GM23338 (cell line): ENCODE data around the gene ACY1. TPM values are rescaled to one million over a fixed set of nuclear protein-coding genes. Genes with fewer than 3 reads are reported as not detected.

Experiments
- ATAC-seq: fragments of 200-7000 bp; cut with Tn5 transposase; 3 replicates; pipeline ENCODE4 v1.9.1; 2020
- DNase-seq: peaks from one replicate; pipeline ENCODE4 v3.0.0-alpha.2; 2015; ENCODE audit warnings: low spot score
- H2AFZ ChIP-seq: fragments of 200-600 bp; sonication (generic); 2 replicates; pipeline ENCODE4 v1.8.0; 2016; ENCODE audit warnings: antibody characterized with exemption, mild to moderate bottlenecking, moderate library complexity
- H3F3A ChIP-seq: fragments of 200-600 bp; sonication (generic); replicated peaks from 2 replicates; pipeline ENCODE4 v1.8.0; 2017; ENCODE audit warnings: antibody characterized with exemption, mixed run types, low read depth
- H3K27ac ChIP-seq: fragments of 200-600 bp; sonication (generic); 2 replicates; pipeline ENCODE4 v1.6.1; 2016; ENCODE audit warnings: low read depth
- H3K27me3 ChIP-seq: fragments of 200-600 bp; sonication (generic); 2 replicates; pipeline ENCODE4 v1.8.0; 2016; ENCODE audit warnings: mild to moderate bottlenecking, mixed run types, moderate library complexity; ENCODE audit not compliant: insufficient read depth
- H3K36me3 ChIP-seq: fragments of 200-600 bp; sonication (generic); 2 replicates; pipeline ENCODE4 v1.8.0; 2016; ENCODE audit warnings: mild to moderate bottlenecking; ENCODE audit not compliant: insufficient read depth
- H3K4me1 ChIP-seq: fragments of 200-600 bp; sonication (generic); 2 replicates; pipeline ENCODE4 v1.8.0; 2016; ENCODE audit warnings: mild to moderate bottlenecking, moderate library complexity; ENCODE audit not compliant: insufficient read depth
- H3K4me2 ChIP-seq: fragments of 200-600 bp; sonication (generic); 2 replicates; pipeline ENCODE4 v1.7.1; 2017; ENCODE audit warnings: mixed run types
- H3K4me3 ChIP-seq: fragments of 200-600 bp; sonication (generic); 2 replicates; pipeline ENCODE4 v1.6.1; 2016; ENCODE audit warnings: mixed run types
- H3K79me2 ChIP-seq: fragments of 200-600 bp; sonication (generic); replicated peaks from 2 replicates; pipeline ENCODE4 v1.8.0; 2017; ENCODE audit warnings: mild to moderate bottlenecking; ENCODE audit not compliant: insufficient read depth
- H3K9me2 ChIP-seq: fragments of 200-600 bp; sonication (generic); 2 replicates; pipeline ENCODE4 v1.8.0; 2017; ENCODE audit not compliant: insufficient read depth
- H4K20me1 ChIP-seq: fragments of 200-600 bp; sonication (generic); replicated peaks from 2 replicates; pipeline ENCODE4 v1.8.0; 2017; ENCODE audit warnings: mild to moderate bottlenecking; ENCODE audit not compliant: insufficient read depth
- H3K27ac Mint-ChIP-seq: 2 replicates; pipeline ENCODE4 v1.8.0; 2020; ENCODE audit warnings: inconsistent platforms, mild to moderate bottlenecking, moderate library complexity, mixed read lengths
- H3K27me3 Mint-ChIP-seq: 3 replicates; pipeline ENCODE4 v1.8.0; 2022; ENCODE audit warnings: low read depth, mild to moderate bottlenecking, moderate library complexity, mixed read lengths, inconsistent platforms; ENCODE audit not compliant: insufficient read depth, poor library complexity
- H3K36me3 Mint-ChIP-seq: 3 replicates; pipeline ENCODE4 v1.8.0; 2021; ENCODE audit warnings: low read depth, mild to moderate bottlenecking, inconsistent platforms, moderate library complexity, mixed read lengths
- H3K4me1 Mint-ChIP-seq: 3 replicates; pipeline ENCODE4 v1.8.0; 2020; ENCODE audit warnings: mild to moderate bottlenecking, inconsistent platforms, mixed read lengths
- H3K4me3 Mint-ChIP-seq: 3 replicates; pipeline ENCODE4 v1.8.0; 2021; ENCODE audit warnings: moderate library complexity, mild to moderate bottlenecking, inconsistent platforms, mixed read lengths
- H3K9me3 Mint-ChIP-seq: 3 replicates; pipeline ENCODE4 v1.8.0; 2020; ENCODE audit warnings: moderate library complexity, mild to moderate bottlenecking, inconsistent platforms, mixed read lengths
- JUNB ChIP-seq: IDR thresholded peaks from one replicate; pipeline ENCODE4 v1.6.1; 2016; ENCODE audit warnings: antibody characterized with exemption; ENCODE audit not compliant: unreplicated experiment
- NANOG ChIP-seq: IDR thresholded peaks from 2 replicates; pipeline ENCODE4 v1.6.1; 2016; ENCODE audit warnings: antibody characterized with exemption, borderline replicate concordance
- STAT1 ChIP-seq: IDR thresholded peaks from one replicate; pipeline ENCODE4 v1.6.1; 2016; ENCODE audit warnings: antibody characterized with exemption; ENCODE audit not compliant: unreplicated experiment
- ZNF331 ChIP-seq: fragments of 250-450 bp; sonication (Bioruptor Pico); IDR thresholded peaks from 2 replicates; pipeline ENCODE4 v1.5.0; 2020; ENCODE audit warnings: low read depth, mild to moderate bottlenecking, moderate library complexity
- polyA plus RNA-seq: library from polyadenylated mRNA; unstranded; fragments of >200 nt; fragmentation: Nextera tagmentation; extraction: Ambion mirVana; gene quantifications from 2 replicates; pipeline ENCODE4 v1.2.1, GENCODE V29; 2016
- total RNA-seq: library from RNA; depleted of rRNA; stranded (reverse); fragments of >200 nt; shearing (Covaris generic); gene quantifications from 2 replicates; pipeline ENCODE4 v1.2.3, GENCODE V29; 2014
- TF ChIP-seq, protein P1 (sequence below): fragments of 250-450 bp; sonication (Bioruptor Pico); IDR thresholded peaks from 2 replicates; pipeline ENCODE4 v1.5.0; 2020; ENCODE audit warnings: mild to moderate bottlenecking, moderate library complexity
- TF ChIP-seq, protein P2 (sequence below): IDR thresholded peaks from 2 replicates; pipeline ENCODE4 v1.6.1; 2016; ENCODE audit warnings: antibody characterized with exemption
- TF ChIP-seq, protein P3 (sequence below), 2 experiments: fragments of 200-600 bp in 1 of 2; sonication (generic) in 1 of 2; conservative IDR thresholded peaks; 2 replicates each; pipeline versions ENCODE4 v1.5.1 to v1.6.1; 2016 to 2017; ENCODE audit warnings: antibody characterized with exemption in 2 of 2, low read depth in 2 of 2, mild to moderate bottlenecking in 2 of 2, moderate library complexity in 1 of 2

Gene ACY1
- total and polyA plus RNA-seq, 2 experiments from 2014 or later = 38.4 to 62.8 TPM

DNA sequence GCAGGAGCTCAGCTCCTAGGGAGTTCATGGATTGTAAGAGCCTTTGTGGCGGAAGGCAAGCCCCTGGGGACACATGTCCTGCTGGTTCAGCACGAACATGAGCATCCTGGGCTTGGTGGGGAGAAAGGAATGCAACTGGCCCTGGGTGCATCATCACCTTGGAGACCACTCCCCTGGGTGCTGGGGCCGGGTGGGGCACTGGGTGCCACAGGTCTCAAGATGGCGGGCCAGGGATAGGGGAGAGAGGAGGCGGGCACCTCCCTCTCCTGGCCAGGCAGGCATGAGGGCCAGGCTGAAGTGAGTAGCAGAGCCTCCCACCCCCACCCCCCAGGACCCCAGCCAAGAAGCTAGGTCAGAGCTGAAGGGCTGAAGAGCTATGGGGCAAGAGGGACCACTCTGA, 16.8 kb upstream of the ACY1 start:
- H3K4me1 ChIP-seq = peaks cover 37% of the 10 kb centered on the region
- peak overlapping the region; percentile 79 for H3K4me3 Mint-ChIP-seq
- H3K9me3 Mint-ChIP-seq = no peaks in the 10 kb centered on the region; the same call in 2 of the 3 replicates
- no peak for TF ChIP-seq STAT1
- TF ChIP-seq ZNF331 (CRISPR knock-in tag) = no peak
- TF ChIP-seq, protein P1, sequence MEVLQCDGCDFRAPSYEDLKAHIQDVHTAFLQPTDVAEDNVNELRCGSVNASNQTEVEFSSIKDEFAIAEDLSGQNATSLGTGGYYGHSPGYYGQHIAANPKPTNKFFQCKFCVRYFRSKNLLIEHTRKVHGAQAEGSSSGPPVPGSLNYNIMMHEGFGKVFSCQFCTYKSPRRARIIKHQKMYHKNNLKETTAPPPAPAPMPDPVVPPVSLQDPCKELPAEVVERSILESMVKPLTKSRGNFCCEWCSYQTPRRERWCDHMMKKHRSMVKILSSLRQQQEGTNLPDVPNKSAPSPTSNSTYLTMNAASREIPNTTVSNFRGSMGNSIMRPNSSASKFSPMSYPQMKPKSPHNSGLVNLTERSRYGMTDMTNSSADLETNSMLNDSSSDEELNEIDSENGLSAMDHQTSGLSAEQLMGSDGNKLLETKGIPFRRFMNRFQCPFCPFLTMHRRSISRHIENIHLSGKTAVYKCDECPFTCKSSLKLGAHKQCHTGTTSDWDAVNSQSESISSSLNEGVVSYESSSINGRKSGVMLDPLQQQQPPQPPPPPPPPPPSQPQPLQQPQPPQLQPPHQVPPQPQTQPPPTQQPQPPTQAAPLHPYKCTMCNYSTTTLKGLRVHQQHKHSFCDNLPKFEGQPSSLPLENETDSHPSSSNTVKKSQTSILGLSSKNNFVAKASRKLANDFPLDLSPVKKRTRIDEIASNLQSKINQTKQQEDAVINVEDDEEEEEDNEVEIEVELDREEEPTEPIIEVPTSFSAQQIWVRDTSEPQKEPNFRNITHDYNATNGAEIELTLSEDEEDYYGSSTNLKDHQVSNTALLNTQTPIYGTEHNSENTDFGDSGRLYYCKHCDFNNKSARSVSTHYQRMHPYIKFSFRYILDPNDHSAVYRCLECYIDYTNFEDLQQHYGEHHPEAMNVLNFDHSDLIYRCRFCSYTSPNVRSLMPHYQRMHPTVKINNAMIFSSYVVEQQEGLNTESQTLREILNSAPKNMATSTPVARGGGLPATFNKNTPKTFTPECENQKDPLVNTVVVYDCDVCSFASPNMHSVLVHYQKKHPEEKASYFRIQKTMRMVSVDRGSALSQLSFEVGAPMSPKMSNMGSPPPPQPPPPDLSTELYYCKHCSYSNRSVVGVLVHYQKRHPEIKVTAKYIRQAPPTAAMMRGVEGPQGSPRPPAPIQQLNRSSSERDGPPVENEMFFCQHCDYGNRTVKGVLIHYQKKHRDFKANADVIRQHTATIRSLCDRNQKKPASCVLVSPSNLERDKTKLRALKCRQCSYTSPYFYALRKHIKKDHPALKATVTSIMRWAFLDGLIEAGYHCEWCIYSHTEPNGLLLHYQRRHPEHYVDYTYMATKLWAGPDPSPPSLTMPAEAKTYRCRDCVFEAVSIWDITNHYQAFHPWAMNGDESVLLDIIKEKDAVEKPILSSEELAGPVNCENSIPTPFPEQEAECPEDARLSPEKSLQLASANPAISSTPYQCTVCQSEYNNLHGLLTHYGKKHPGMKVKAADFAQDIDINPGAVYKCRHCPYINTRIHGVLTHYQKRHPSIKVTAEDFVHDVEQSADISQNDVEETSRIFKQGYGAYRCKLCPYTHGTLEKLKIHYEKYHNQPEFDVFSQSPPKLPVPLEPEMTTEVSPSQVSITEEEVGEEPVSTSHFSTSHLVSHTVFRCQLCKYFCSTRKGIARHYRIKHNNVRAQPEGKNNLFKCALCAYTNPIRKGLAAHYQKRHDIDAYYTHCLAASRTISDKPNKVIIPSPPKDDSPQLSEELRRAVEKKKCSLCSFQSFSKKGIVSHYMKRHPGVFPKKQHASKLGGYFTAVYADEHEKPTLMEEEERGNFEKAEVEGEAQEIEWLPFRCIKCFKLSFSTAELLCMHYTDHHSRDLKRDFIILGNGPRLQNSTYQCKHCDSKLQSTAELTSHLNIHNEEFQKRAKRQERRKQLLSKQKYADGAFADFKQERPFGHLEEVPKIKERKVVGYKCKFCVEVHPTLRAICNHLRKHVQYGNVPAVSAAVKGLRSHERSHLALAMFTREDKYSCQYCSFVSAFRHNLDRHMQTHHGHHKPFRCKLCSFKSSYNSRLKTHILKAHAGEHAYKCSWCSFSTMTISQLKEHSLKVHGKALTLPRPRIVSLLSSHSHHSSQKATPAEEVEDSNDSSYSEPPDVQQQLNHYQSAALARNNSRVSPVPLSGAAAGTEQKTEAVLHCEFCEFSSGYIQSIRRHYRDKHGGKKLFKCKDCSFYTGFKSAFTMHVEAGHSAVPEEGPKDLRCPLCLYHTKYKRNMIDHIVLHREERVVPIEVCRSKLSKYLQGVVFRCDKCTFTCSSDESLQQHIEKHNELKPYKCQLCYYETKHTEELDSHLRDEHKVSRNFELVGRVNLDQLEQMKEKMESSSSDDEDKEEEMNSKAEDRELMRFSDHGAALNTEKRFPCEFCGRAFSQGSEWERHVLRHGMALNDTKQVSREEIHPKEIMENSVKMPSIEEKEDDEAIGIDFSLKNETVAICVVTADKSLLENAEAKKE = no peak
- TF ChIP-seq NANOG = no peak
- H3K36me3 Mint-ChIP-seq = peaks cover 7% of the 10 kb centered on the region; the same call in 2 of the 3 replicates
- peaks cover 13% of the 10 kb centered on the region; the same call in 1 of the 2 replicates for H3F3A ChIP-seq
- no peaks in the 10 kb centered on the region for H3K79me2 ChIP-seq
- H3K4me1 Mint-ChIP-seq = peaks cover 59% of the 10 kb centered on the region
- H3K27me3 Mint-ChIP-seq = peaks cover 29% of the 10 kb centered on the region
- DNase-seq (no peak), ATAC-seq (no peak)
- H3K4me2 ChIP-seq = peak overlapping the region; percentile 85
- H2AFZ ChIP-seq = no peak overlapping the region
- H3K27ac ChIP-seq = no peak overlapping the region
- H3K9me2 ChIP-seq = no peaks in the 10 kb centered on the region
- H3K27me3 ChIP-seq = peaks cover 9% of the 10 kb centered on the region; the same call in 1 of the 2 replicates
- H3K27ac Mint-ChIP-seq = no peak overlapping the region
- H3K4me3 ChIP-seq = peak overlapping the region; percentile 62
- H3K36me3 ChIP-seq = no peaks in the 10 kb centered on the region
- no peaks in the 10 kb centered on the region for H4K20me1 ChIP-seq

DNA sequence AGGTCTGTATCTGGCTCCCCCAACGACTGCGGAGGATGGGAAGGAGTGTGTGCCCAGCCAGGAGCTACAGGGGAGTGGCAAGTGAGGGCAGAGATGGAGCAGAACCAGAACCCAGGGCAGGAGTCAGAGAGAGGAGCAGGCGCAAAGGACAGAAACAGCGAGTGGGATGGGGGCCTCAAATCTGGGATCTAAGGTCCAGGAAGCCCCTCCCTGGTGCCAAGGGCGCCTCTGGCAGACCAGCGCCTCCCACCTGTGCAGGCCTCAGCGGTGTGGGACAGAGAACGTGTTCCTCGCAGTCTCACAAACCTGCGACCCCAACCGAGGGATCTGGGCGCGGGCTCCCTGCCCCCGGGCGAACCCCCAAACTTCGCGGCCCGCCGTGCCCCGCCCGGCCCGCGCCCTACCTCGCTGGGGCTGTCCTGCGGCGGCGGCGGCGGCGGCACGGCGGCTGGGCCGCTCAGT, 16.4 kb upstream of the ACY1 start:
- H3K36me3 ChIP-seq = no peaks in the 10 kb centered on the region
- peak overlapping the region; percentile 62 for H3K4me3 ChIP-seq
- peaks cover 7% of the 10 kb centered on the region; the same call in 2 of the 3 replicates for H3K36me3 Mint-ChIP-seq
- H3K9me2 ChIP-seq = no peaks in the 10 kb centered on the region
- H3K27me3 Mint-ChIP-seq = peaks cover 28% of the 10 kb centered on the region
- ATAC-seq (no peak; the same call in 2 of the 3 replicates), DNase-seq (no peak)
- H3K4me1 ChIP-seq = peaks cover 37% of the 10 kb centered on the region
- no peaks in the 10 kb centered on the region for H3K79me2 ChIP-seq
- H3K4me1 Mint-ChIP-seq = peaks cover 57% of the 10 kb centered on the region
- no peak overlapping the region for H3K27ac ChIP-seq
- H3K27me3 ChIP-seq = peaks cover 9% of the 10 kb centered on the region; the same call in 1 of the 2 replicates
- peak overlapping the region; percentile 79 for H3K4me3 Mint-ChIP-seq
- H3K27ac Mint-ChIP-seq = no peak overlapping the region
- H2AFZ ChIP-seq = no peak overlapping the region
- no peaks in the 10 kb centered on the region for H4K20me1 ChIP-seq
- H3F3A ChIP-seq = peaks cover 13% of the 10 kb centered on the region; the same call in 1 of the 2 replicates
- no peaks in the 10 kb centered on the region; the same call in 2 of the 3 replicates for H3K9me3 Mint-ChIP-seq
- peak overlapping the region; percentile 85 for H3K4me2 ChIP-seq
- TF ChIP-seq, protein P2, sequence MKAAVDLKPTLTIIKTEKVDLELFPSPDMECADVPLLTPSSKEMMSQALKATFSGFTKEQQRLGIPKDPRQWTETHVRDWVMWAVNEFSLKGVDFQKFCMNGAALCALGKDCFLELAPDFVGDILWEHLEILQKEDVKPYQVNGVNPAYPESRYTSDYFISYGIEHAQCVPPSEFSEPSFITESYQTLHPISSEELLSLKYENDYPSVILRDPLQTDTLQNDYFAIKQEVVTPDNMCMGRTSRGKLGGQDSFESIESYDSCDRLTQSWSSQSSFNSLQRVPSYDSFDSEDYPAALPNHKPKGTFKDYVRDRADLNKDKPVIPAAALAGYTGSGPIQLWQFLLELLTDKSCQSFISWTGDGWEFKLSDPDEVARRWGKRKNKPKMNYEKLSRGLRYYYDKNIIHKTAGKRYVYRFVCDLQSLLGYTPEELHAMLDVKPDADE = no peak
- TF ChIP-seq, protein P3, sequence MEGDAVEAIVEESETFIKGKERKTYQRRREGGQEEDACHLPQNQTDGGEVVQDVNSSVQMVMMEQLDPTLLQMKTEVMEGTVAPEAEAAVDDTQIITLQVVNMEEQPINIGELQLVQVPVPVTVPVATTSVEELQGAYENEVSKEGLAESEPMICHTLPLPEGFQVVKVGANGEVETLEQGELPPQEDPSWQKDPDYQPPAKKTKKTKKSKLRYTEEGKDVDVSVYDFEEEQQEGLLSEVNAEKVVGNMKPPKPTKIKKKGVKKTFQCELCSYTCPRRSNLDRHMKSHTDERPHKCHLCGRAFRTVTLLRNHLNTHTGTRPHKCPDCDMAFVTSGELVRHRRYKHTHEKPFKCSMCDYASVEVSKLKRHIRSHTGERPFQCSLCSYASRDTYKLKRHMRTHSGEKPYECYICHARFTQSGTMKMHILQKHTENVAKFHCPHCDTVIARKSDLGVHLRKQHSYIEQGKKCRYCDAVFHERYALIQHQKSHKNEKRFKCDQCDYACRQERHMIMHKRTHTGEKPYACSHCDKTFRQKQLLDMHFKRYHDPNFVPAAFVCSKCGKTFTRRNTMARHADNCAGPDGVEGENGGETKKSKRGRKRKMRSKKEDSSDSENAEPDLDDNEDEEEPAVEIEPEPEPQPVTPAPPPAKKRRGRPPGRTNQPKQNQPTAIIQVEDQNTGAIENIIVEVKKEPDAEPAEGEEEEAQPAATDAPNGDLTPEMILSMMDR (conservative IDR thresholded peaks at IDR 0.05; ENCODE audit: low read depth in 2 of 2) = no peak
- TF ChIP-seq JUNB = no peak
